ENCODE measurements around the gene UVRAG.
"Not testable (repeated sequence)": the region's sequence is repeated elsewhere in the genome, so short reads cannot be mapped to it uniquely, and the experiment has no call there.

Gene UVRAG

GRCh38 chr11:75930534-75930933 is 115.5 kb downstream of the UVRAG start:
- H3K4me1 ChIP-seq (ENCODE audit: control insufficient read depth in 2 of 2, insufficient read depth in 2 of 2, low read length in 2 of 2), result peaks cover 0 to 5% of the 10 kb centered on the region in 2 donors
- H3K27ac ChIP-seq (ENCODE audit: low read depth in 2 of 2, low read length in 2 of 2), result no peak overlapping the region
- no peaks in the 10 kb centered on the region for H3K9me3 ChIP-seq (ENCODE audit: control insufficient read depth in 2 of 2, low read length in 2 of 2)
- H3K36me3 ChIP-seq (ENCODE audit: control insufficient read depth in 2 of 2, insufficient read depth in 2 of 2, low read length in 2 of 2), result no peaks in the 10 kb centered on the region
- H3K27me3 ChIP-seq (ENCODE audit: control insufficient read depth in 2 of 2, insufficient read depth in 2 of 2, low read length in 2 of 2), result no peaks in the 10 kb centered on the region
- no peak overlapping the region for H3K9ac ChIP-seq (ENCODE audit: low read depth in 1 of 2, low read length in 2 of 2)
- H3K4me3 ChIP-seq (ENCODE audit: low read length in 2 of 2), result no peak overlapping the region

- no peaks in the 10 kb centered on the region for H3K27me3 ChIP-seq (ENCODE audit: control insufficient read depth in 2 of 2, insufficient read depth in 2 of 2, low read length in 2 of 2)
- no peak overlapping the region for H3K27ac ChIP-seq (ENCODE audit: low read depth in 2 of 2, low read length in 2 of 2)
- no peak overlapping the region for H3K9ac ChIP-seq (ENCODE audit: low read depth in 1 of 2, low read length in 2 of 2)
- no peaks in the 10 kb centered on the region for H3K36me3 ChIP-seq (ENCODE audit: control insufficient read depth in 2 of 2, insufficient read depth in 2 of 2, low read length in 2 of 2)
- H3K4me3 ChIP-seq (ENCODE audit: low read length in 2 of 2), result no peak overlapping the region
- H3K4me1 ChIP-seq (ENCODE audit: control insufficient read depth in 2 of 2, insufficient read depth in 2 of 2, low read length in 2 of 2), result no peaks in the 10 kb centered on the region
- no peaks in the 10 kb centered on the region for H3K9me3 ChIP-seq (ENCODE audit: control insufficient read depth in 2 of 2, low read length in 2 of 2)
Measured at GRCh38 chr11:75931124-75931523, 116.1 kb downstream of the UVRAG start.

DNA sequence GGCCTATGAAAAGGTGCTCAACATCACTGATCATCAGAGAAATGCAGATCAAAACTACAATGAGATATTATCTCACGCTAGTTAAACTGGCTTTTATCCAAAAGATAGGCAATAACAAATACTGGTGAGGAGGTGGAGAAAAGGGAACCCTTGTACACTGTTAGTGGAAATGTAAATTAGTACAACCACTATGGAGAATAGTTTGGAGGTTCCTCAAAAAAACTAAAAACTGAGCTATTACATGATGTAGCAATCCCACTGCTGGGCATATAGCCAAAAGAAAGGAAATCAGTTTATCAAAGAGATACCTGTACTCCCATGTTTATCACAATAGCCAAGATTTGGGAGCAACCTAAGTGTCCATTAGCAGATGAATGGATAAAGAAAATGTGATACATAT is 118.7 kb downstream of the UVRAG start:
- H3K27ac ChIP-seq (ENCODE audit: low read depth in 2 of 2, low read length in 2 of 2); H3K36me3 ChIP-seq (ENCODE audit: control insufficient read depth in 2 of 2, insufficient read depth in 2 of 2, low read length in 2 of 2); H3K9ac ChIP-seq (ENCODE audit: low read depth in 1 of 2, low read length in 2 of 2); H3K9me3 ChIP-seq (ENCODE audit: control insufficient read depth in 2 of 2, low read length in 2 of 2); H3K27me3 ChIP-seq (ENCODE audit: control insufficient read depth in 2 of 2, insufficient read depth in 2 of 2, low read length in 2 of 2); H3K4me1 ChIP-seq (ENCODE audit: control insufficient read depth in 2 of 2, insufficient read depth in 2 of 2, low read length in 2 of 2); H3K4me3 ChIP-seq (ENCODE audit: low read length in 2 of 2): not testable (repeated sequence)

DNA sequence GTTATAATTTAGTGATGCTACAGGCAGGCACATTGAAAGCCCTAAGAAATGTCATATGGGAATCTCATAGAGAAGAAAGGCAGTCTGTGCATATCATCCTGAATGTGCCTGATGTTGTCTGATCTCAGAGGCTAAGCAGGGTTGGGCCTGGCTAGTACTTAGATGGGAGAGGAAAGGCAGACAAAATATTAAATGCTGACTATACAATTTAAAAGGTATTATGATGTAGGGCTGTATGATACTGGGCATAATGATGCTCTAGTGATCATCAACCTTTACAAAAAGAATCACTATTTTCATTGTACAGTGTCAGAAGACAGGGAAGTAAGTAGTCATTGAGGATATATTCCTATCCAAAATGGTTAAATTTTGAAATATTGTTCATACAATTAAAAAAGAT is 119.8 kb downstream of the UVRAG start:
- Histone ChIP-seq H3K9me3 (ENCODE audit: control insufficient read depth in 2 of 2, low read length in 2 of 2) (no peaks in the 10 kb centered on the region), H3K9ac (ENCODE audit: low read depth in 1 of 2, low read length in 2 of 2) (no peak overlapping the region), H3K4me1 (ENCODE audit: control insufficient read depth in 2 of 2, insufficient read depth in 2 of 2, low read length in 2 of 2) (no peaks in the 10 kb centered on the region), H3K36me3 (ENCODE audit: control insufficient read depth in 2 of 2, insufficient read depth in 2 of 2, low read length in 2 of 2) (no peaks in the 10 kb centered on the region), H3K27ac (ENCODE audit: low read depth in 2 of 2, low read length in 2 of 2) (no peak overlapping the region), H3K27me3 (ENCODE audit: control insufficient read depth in 2 of 2, insufficient read depth in 2 of 2, low read length in 2 of 2) (no peaks in the 10 kb centered on the region), H3K4me3 (ENCODE audit: low read length in 2 of 2) (no peak overlapping the region)

- H3K36me3 ChIP-seq (ENCODE audit: control insufficient read depth in 2 of 2, insufficient read depth in 2 of 2, low read length in 2 of 2), result no peaks in the 10 kb centered on the region
- no peak overlapping the region for H3K4me3 ChIP-seq (ENCODE audit: low read length in 2 of 2)
- H3K27me3 ChIP-seq (ENCODE audit: control insufficient read depth in 2 of 2, insufficient read depth in 2 of 2, low read length in 2 of 2), result no peaks in the 10 kb centered on the region
- H3K4me1 ChIP-seq (ENCODE audit: control insufficient read depth in 2 of 2, insufficient read depth in 2 of 2, low read length in 2 of 2), result no peaks in the 10 kb centered on the region
- no peak overlapping the region for H3K27ac ChIP-seq (ENCODE audit: low read depth in 2 of 2, low read length in 2 of 2)
- H3K9me3 ChIP-seq (ENCODE audit: control insufficient read depth in 2 of 2, low read length in 2 of 2), result no peaks in the 10 kb centered on the region
- no peak overlapping the region for H3K9ac ChIP-seq (ENCODE audit: low read depth in 1 of 2, low read length in 2 of 2)
Measured at GRCh38 chr11:75938543-75938942, 123.5 kb downstream of the UVRAG start.

DNA sequence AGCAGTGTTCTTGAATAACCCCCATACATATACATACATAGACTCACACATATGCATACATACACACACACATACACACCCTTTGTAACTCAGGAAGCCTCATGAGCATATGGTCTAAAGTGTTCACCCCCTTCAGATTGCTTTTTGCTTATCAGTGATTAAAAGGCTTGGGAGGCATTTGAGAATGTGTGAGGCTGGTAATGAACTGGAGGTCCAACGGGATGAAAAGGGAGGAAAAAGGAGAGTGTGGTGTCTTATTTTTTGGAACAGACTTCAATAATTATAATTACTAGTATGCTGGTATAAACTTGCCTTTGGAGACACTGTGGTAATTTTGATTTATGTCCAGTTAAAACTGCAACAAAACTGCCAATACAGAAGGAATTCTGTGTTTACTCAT is 124.5 kb downstream of the UVRAG start:
- no peak overlapping the region for H3K4me3 ChIP-seq (ENCODE audit: low read length in 2 of 2)

GRCh38 chr11:75939992-75940391 is 125.0 kb downstream of the UVRAG start:
- no peaks in the 10 kb centered on the region for H3K36me3 ChIP-seq (ENCODE audit: control insufficient read depth in 2 of 2, insufficient read depth in 2 of 2, low read length in 2 of 2)
- H3K9ac ChIP-seq (ENCODE audit: low read depth in 1 of 2, low read length in 2 of 2), result no peak overlapping the region
- no peak overlapping the region for H3K4me3 ChIP-seq (ENCODE audit: low read length in 2 of 2)
- no peaks in the 10 kb centered on the region for H3K27me3 ChIP-seq (ENCODE audit: control insufficient read depth in 2 of 2, insufficient read depth in 2 of 2, low read length in 2 of 2)
- peaks cover 0 to 4% of the 10 kb centered on the region in 2 donors for H3K4me1 ChIP-seq (ENCODE audit: control insufficient read depth in 2 of 2, insufficient read depth in 2 of 2, low read length in 2 of 2)
- no peaks in the 10 kb centered on the region for H3K9me3 ChIP-seq (ENCODE audit: control insufficient read depth in 2 of 2, low read length in 2 of 2)
- no peak overlapping the region for H3K27ac ChIP-seq (ENCODE audit: low read depth in 2 of 2, low read length in 2 of 2)

More for the DNA sequence above, 124.5 kb downstream of the UVRAG start:
- Histone ChIP-seq H3K27me3 (ENCODE audit: control insufficient read depth in 2 of 2, insufficient read depth in 2 of 2, low read length in 2 of 2) (no peaks in the 10 kb centered on the region), H3K36me3 (ENCODE audit: control insufficient read depth in 2 of 2, insufficient read depth in 2 of 2, low read length in 2 of 2) (no peaks in the 10 kb centered on the region), H3K9me3 (ENCODE audit: control insufficient read depth in 2 of 2, low read length in 2 of 2) (no peaks in the 10 kb centered on the region), H3K4me1 (ENCODE audit: control insufficient read depth in 2 of 2, insufficient read depth in 2 of 2, low read length in 2 of 2) (peaks cover 0 to 4% of the 10 kb centered on the region in 2 donors), H3K9ac (ENCODE audit: low read depth in 1 of 2, low read length in 2 of 2) (no peak overlapping the region), H3K27ac (ENCODE audit: low read depth in 2 of 2, low read length in 2 of 2) (no peak overlapping the region)

DNA sequence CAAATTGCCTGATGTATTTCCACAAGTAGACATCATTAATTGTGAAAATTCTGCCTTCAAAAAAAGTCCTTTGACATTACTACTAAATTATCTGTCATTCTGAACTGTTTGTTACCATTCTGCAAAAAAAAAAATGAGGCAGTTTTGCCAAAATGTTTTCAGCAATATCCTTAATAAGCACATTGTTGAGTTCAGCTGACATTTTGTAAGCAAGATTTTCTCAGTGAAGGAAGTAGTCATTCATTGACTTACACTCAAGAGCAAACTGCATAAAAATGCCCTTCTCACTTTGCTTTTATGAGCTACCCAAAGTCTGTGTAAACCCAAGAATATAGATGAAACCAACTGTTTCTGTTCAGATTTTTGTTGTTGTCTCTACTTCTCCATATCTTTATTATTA is 125.9 kb downstream of the UVRAG start:
- no peaks in the 10 kb centered on the region for H3K27me3 ChIP-seq (ENCODE audit: control insufficient read depth in 2 of 2, insufficient read depth in 2 of 2, low read length in 2 of 2)
- no peak overlapping the region for H3K4me3 ChIP-seq (ENCODE audit: low read length in 2 of 2)
- H3K9ac ChIP-seq (ENCODE audit: low read depth in 1 of 2, low read length in 2 of 2), result no peak overlapping the region
- no peaks in the 10 kb centered on the region for H3K36me3 ChIP-seq (ENCODE audit: control insufficient read depth in 2 of 2, insufficient read depth in 2 of 2, low read length in 2 of 2)
- H3K9me3 ChIP-seq (ENCODE audit: control insufficient read depth in 2 of 2, low read length in 2 of 2), result no peaks in the 10 kb centered on the region
- H3K4me1 ChIP-seq (ENCODE audit: control insufficient read depth in 2 of 2, insufficient read depth in 2 of 2, low read length in 2 of 2), result peaks cover 0 to 11% of the 10 kb centered on the region in 2 donors
- H3K27ac ChIP-seq (ENCODE audit: low read depth in 2 of 2, low read length in 2 of 2), result no peak overlapping the region

- Histone ChIP-seq H3K4me1 (ENCODE audit: control insufficient read depth in 2 of 2, insufficient read depth in 2 of 2, low read length in 2 of 2) (peaks cover 10 to 25% of the 10 kb centered on the region in 2 donors), H3K9me3 (ENCODE audit: control insufficient read depth in 2 of 2, low read length in 2 of 2) (no peaks in the 10 kb centered on the region), H3K4me3 (ENCODE audit: low read length in 2 of 2) (no peak overlapping the region), H3K27me3 (ENCODE audit: control insufficient read depth in 2 of 2, insufficient read depth in 2 of 2, low read length in 2 of 2) (no peaks in the 10 kb centered on the region), H3K27ac (ENCODE audit: low read depth in 2 of 2, low read length in 2 of 2) (no peak overlapping the region), H3K9ac (ENCODE audit: low read depth in 1 of 2, low read length in 2 of 2) (no peak overlapping the region), H3K36me3 (ENCODE audit: control insufficient read depth in 2 of 2, insufficient read depth in 2 of 2, low read length in 2 of 2) (no peaks in the 10 kb centered on the region)
Measured at GRCh38 chr11:75944515-75944914, 129.5 kb downstream of the UVRAG start.

DNA sequence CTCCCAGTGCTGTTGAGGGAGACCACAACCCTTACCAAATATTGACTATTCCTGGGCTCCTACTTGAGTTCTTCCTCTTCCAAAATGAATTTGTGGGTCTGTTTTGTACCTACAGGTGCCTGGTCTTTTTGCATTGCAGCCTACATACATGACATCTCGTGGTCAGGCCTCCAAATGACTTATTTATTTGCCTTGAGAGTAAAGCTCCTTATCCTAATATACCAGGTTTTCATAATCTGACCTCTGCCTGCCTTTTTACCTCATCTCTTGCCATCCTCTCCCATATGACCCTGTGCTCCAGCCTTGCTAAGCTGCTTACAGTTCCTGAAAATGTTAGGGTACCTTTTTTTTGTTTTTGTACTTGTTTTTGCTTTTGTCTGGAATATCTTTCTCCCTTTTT is 130.4 kb downstream of the UVRAG start:
- peaks cover 10 to 27% of the 10 kb centered on the region in 2 donors for H3K4me1 ChIP-seq (ENCODE audit: control insufficient read depth in 2 of 2, insufficient read depth in 2 of 2, low read length in 2 of 2)
- no peak overlapping the region for H3K27ac ChIP-seq (ENCODE audit: low read depth in 2 of 2, low read length in 2 of 2)
- no peak overlapping the region for H3K4me3 ChIP-seq (ENCODE audit: low read length in 2 of 2)
- no peaks in the 10 kb centered on the region for H3K9me3 ChIP-seq (ENCODE audit: control insufficient read depth in 2 of 2, low read length in 2 of 2)
- H3K27me3 ChIP-seq (ENCODE audit: control insufficient read depth in 2 of 2, insufficient read depth in 2 of 2, low read length in 2 of 2), result no peaks in the 10 kb centered on the region
- H3K9ac ChIP-seq (ENCODE audit: low read depth in 1 of 2, low read length in 2 of 2), result no peak overlapping the region
- H3K36me3 ChIP-seq (ENCODE audit: control insufficient read depth in 2 of 2, insufficient read depth in 2 of 2, low read length in 2 of 2), result no peaks in the 10 kb centered on the region

- H3K27ac ChIP-seq (ENCODE audit: low read depth in 2 of 2, low read length in 2 of 2), result peak overlapping the region in 1 of 2 donors; percentile 61
- H3K9ac ChIP-seq (ENCODE audit: low read depth in 1 of 2, low read length in 2 of 2), result peak overlapping the region in 1 of 2 donors; percentile 29
- no peak overlapping the region for H3K4me3 ChIP-seq (ENCODE audit: low read length in 2 of 2)
- H3K27me3 ChIP-seq (ENCODE audit: control insufficient read depth in 2 of 2, insufficient read depth in 2 of 2, low read length in 2 of 2), result no peaks in the 10 kb centered on the region
- peaks cover 10 to 27% of the 10 kb centered on the region in 2 donors for H3K4me1 ChIP-seq (ENCODE audit: control insufficient read depth in 2 of 2, insufficient read depth in 2 of 2, low read length in 2 of 2)
- H3K9me3 ChIP-seq (ENCODE audit: control insufficient read depth in 2 of 2, low read length in 2 of 2), result no peaks in the 10 kb centered on the region
- no peaks in the 10 kb centered on the region for H3K36me3 ChIP-seq (ENCODE audit: control insufficient read depth in 2 of 2, insufficient read depth in 2 of 2, low read length in 2 of 2)
Measured at GRCh38 chr11:75945947-75946346, 130.9 kb downstream of the UVRAG start.

Data from mucosa of rectum (tissue), 2 donors.